Fibroblast of the conjunctiva (primary cell): ENCODE results near the gene PRKD2.

Experiments used
- DNase-seq: peaks from one replicate; pipeline ENCODE4 v3.0.0-alpha.2; 2010; ENCODE audit warnings: low read depth

PRKD2 gene

DNA sequence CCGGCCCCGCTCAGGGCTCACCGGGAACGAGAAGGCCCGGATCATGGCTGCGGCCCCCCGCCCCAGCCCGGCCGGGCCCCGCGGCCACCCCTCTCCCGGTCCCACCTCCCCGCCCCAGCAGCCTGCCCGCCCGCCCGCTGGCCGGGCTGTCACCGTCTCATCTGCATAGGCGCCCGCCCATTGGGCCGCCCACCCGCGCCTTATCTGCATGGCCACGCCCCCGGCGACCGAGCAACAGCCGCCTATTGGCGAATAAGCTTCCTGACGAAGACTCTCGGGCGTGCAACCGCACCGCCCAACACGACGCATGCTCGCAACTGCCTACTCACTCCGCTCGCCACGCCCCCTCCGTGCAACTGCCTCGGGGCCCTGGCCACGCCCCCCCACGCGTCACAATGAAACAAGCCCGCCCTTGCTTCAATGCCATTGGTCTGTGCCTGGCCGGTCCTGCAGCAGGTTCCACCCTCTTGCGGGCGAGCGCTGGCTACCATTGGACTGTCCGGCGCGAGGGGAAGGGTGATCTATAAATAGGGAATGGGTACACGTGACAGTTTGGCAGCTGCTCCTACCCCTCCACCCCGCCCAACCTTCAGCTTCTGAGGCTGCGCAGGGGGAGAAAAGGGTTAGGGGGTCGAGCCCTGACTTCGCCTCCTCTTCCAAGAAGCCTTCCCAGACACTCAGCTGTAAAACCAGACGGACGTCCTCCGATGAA is 55.7 kb downstream of the PRKD2 start, which contains the start of gene DACT3:
Gene DACT3, minus strand, starts transcription at position 163 of the 712 bp plus-strand sequence. Its CDS starts 118 bp downstream, at position 45.
- peak; percentile 100 for DNase-seq

DNA sequence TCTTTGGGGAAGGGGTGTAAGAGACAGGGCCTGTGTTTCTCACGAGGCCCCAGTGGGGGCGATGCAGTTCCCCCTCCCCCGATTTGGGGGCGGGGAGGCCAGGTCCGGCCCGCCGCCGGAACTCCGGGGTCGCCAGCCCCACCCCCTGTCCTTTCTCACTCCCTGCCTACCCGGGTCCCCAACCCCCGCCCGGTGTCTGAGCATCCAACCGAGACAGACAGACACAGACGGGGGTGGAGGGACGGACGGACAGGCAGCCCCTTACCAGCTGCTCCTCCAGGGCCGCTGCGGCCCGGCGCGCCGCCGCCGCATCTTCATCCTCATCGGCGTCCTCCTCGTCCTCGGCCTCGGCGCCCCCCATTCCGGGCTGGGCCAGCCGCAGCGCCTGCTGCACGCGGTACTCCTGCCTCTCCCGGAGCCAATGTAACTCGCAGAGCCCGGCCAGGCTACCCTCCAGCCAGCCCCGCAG is 56.3 kb downstream of the PRKD2 start:
- DNase-seq: no peak

DNA sequence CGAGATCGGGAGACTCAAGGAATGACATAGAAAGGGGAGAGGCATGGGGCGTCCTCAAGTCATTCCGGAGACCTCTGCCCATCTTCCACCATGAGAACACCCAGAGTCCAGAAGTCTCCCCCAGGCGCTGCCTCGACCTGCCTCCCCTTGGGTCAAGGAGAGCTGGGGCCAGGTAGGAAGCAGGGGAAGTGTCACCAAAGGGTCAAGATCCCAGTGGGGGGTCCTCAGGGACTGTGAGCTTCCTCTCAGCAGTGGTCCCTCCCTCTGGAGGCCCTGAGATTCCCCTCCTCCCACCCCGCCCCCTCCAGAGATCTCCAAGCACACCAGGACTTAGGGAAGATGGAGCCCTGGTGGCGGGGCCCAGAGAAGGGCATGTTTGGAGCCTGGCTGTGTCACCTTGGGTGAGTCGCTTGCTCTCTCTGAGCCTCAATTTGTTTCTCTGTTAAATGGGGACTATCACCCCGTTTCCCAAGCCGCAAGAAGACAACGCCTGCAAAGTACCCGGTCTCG is 56.9 kb downstream of the PRKD2 start:
- DNase-seq: no peak

DNA sequence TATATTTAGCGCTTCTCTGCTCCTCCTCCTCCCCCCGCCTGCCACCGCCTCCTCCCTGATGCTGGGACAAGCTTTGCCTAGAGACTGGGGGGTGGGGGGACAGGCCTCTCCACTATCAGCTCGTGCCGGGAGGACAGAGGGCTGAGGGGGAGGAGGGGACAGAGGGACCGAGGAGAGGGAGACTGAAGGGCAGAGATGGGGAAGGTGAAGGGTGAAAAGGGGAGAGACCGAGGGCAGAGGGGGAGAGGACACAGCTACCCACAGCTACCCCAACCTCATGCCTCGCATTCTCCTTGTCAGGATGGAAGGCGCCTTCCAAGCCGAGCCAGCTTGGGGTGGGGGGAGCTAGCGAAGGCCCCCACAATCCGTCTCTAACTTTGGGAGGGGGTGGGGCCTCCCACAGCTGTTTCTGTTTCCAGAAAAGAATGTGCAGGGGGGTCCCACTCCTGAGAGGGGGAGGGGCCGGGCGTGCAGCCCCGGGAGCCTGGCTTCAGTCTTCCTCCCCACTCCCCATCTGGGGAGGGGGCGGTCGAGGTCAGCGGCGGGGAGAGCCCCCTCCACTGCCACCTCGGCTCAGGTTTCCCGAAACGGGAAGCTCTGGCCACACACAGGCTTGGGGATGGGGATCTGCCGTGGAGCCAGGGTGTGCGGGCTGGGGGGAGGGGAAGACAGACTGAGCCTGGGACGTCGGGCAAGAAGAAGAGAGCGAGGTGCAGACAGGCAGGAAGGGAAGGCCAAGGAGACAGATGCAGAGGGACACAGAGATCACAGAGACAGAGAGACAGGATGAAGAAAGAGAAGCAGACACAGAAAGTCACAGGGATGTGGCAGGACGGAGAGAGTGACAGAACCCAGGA is 57.5 kb downstream of the PRKD2 start:
- no peak for DNase-seq

DNA sequence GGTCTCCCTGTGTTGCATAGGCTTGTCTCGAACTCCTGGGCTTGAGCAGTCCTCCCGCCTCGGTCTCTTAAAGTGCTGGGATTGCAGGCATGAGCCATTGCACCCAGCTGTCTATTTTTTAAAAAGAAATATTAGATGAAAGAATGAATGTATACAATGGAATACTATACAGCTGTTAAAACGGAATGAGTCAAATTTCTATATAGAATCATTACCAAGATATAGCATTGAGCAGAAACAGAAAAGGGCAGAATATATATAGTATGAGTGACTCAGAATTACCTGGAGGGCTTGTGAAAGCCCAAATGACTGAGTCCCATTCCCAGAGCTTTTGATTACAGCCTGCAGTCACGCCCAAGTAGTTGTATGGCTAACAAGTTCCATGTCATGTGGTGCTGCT is 60.4 kb downstream of the PRKD2 start:
- no peak for DNase-seq

DNA sequence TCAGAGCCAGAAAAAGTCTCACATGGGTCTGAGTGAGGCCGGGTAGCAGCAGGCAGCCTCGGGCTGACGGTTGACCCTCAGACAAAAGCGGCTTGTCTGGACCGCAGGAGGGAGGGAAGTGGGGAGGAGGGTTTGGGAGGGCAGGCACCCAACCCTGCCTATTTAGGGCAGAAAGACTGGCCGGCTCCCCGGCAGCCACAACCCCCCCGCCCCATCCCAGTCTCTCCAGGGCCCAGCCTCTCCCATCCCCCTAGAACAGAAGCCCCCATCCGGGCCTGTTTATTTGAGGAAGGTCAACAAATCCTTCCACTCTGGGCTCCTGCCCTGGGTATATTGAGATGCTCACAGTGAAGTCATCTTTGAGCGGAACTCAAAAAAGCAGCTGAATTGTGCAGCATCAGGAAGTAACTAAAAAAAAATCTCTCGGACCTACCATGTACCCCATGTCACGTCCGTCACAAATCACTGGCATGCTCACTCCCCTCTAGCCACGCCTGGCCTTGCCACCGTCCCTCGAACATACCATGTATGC is 62.2 kb downstream of the PRKD2 start:
- DNase-seq: no peak

DNA sequence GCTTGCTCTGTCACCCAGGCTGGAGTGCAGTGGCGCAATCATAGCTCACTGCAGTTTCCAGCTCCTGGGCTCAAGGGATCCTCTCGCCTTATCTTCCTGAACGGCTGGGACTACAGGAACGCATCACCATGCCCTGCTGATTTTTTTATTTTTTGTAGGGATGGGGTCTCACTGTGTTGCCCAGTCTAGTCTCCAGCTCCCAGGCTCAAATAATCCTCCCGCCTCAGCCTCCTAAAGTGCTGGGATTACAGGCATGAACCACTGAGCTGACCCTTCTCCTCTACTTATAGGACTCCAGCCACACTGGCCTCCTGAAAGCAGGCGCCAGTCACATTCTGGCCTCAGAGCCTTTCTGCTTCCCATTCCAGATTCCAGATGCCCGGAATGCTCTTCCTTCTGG is 66.5 kb downstream of the PRKD2 start:
- no peak for DNase-seq

DNA sequence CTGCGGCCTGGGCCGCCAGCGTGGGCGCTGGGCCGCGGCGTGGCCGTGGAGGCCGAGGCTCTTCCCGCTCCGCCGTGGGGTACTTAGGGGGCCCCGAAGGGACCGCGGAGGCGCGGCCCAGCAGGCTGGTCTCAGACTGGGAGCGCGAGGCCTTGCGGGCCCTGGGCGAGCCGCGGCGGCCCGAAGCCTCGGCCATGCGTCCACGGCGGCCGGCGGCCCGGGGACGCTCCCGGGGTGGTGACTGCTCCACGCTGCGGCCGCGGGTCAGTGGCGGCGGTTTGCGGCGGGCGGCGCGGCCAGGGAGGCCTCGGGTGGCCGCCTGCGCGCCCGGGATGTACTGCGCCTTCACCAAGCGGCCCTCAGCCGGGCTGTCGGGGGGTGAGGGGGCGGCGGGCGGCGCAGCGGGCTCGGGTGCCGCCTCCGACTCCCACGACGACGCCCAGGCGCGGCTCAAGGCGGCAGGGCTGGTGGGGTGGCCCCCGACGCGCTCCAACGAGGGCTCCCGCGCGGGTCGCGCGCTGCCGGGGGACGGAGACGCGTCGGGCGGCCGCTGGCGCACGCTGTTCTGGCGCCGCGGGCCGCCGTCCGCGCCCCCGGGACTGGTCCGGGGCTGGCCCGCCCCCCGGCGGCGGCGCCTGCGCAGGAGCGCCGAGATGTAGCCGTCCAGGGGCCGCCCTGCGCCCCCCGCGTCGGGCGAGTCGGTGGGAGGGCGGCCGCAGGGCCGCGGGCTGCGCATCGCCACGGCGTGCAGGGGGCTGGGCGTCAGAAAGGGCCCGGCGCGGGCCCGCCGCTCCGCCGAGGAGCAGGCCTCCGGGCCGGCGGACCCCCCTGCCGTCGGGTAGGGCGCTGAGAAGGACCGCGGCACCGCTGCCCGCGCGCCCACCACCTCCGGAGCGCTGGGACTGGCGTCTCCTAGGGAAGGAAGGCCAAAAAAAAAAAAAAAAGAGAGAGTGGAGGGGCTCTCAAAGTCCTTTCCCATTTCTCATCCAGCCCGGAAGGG is 67.7 kb downstream of the PRKD2 start:
- no peak for DNase-seq

DNA sequence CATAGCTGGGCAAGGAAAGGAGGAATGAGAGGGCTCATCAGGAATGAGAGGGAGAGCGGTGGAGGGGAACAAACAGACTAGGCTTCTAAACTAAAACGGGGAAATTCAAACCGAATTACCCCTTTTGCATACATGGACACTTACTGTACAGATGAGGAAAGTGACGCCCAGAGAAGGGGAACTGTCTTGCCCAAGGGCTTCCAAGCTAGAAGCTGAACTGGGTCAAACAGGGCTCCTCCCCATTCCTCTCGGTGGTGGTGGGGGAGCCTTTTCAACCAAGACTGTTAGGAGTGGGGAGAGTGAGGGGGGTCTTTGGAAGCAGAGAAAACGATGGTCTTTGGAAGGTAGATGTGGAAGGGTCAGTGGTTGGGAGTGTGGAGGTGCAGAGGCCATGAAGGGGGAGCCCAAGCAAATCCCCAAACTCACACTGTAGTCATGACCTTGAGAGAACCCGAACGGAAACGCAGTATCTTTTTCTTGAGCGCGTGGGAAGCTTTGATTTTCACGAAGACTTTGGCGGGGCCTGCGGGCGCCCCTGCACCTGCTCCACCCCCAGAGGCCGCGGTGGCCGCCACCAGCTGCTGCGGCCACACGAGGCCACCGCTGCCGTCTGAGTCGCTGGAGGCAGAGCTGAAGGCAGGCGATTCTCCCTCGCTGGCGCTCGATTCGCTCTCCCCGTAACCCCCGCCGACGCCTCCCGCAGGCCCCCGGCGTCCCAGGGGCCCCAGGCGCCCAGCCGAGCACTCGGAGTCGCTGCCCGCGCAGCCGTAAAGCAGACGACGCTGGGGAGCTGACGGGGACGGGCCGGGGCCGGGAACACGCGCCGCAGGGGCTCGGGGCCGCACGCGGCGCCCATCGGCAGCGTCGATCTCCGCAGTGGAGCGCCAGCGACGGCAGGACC is 68.6 kb downstream of the PRKD2 start:
- no peak for DNase-seq

DNA sequence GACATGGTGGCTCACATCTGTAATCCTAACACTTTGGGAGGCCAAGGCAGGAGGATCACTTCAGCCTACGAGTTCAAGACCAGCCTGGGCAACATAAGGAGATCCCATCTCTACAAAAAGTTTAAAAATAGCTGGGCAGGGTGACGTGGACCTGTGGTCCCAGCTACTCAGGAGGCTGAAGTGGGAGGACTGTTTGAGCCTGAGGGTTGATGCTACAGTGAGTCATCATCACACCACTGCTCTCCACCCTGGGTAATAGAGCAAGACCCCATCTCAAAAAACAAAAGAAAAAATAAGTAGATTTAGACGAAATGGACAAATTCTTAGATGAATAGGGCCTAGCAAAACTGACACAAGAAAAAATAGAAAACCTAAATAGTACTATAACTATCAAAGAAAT is 70.5 kb downstream of the PRKD2 start:
- DNase-seq: no peak

DNA sequence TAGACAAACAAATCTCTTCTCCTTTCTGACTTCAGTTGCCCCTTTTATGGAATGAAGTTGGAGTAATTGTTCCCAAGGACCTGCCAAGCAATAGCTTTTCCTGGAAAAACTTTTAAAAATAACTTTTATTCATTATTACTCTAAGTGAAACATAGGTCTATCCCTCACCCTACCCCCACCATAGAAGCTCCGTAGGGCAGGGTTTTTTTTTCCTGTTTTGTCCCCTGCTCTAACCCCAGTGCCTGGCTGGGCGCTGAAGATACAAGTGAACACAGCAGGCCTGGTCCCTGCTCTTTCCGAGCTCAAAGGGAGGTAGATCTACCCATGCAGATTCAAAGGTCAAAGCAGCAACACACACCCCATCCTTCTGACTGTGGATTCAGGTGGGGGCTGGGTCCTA is 72.2 kb downstream of the PRKD2 start:
- no peak for DNase-seq

DNA sequence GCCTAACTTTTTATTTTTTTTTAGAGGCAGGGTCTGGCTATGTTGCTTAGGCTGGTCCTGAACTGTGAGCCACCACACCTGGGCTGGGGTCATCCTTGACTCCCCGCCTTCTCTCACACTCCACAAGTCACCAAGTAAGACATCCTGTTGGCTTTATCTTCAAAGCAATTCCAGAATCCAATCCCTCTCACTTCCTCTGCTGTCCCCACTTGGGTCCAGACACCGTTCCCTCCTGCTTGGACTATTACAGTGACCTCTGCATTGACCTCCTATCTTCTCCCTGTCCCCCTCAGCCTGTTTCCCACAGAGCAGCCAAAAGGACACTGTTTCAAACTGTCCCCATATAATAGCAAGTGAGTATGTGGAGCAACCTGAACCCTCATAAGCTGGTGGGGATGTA is 76.3 kb downstream of the PRKD2 start:
- DNase-seq: no peak

DNA sequence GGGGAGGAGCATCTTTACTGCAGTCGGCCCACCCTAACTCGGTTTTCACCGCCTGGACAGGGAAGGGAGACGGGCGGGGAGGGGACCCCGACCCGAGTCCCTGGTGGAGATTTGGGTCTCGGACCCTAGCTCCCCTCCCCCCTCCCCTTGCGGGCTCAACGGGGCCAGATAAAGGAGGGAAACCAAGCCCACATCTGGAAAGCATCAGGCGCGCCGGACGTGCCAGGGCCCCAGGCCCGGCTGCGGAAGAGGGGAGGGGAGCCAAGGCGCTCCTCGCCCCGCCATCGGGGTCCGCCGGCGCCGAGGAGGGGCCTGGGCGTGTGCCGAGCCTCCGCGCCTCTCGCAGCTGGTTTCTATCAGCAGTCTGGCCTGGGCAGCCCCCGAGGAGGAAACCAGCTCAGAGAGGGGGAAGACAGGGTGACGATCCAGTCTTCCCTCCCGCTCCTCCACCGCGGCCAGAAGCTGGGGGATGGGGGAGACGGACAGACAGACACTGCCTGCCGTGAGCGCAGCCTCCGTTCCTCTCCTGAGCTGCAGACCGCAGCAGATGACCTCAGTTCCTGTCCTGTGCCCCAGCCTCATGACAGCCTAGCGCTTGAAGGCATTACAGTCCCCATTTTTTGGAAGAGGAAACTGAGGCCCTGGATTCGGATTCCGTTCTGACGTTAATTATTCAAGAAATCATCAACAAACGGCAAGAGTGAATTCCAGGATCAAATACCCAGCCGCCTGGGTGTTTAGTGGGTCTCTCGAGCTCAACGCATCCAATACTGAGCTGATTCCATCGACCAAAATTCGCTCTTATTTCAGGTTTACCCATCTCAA is 77.3 kb downstream of the PRKD2 start:
- DNase-seq: peak; percentile 65

DNA sequence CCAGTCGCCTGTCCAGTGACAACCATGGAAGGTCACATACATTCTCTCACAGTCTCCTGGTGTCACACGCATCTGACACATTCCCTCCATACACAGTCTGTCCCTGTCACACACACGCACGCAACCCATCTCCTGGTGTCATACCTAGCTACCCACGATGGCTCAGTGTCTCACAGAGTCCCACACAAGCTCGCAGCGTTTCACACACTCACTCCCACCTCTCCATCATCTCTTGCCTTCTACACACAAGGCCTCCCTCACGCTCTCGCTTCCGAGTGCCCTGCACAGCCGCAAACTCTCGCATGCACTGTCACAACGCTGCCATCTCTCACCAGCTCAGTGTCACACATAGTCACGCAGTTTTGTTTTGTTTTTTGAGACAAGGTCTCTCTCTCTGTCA is 79.7 kb downstream of the PRKD2 start:
- no peak for DNase-seq

DNA sequence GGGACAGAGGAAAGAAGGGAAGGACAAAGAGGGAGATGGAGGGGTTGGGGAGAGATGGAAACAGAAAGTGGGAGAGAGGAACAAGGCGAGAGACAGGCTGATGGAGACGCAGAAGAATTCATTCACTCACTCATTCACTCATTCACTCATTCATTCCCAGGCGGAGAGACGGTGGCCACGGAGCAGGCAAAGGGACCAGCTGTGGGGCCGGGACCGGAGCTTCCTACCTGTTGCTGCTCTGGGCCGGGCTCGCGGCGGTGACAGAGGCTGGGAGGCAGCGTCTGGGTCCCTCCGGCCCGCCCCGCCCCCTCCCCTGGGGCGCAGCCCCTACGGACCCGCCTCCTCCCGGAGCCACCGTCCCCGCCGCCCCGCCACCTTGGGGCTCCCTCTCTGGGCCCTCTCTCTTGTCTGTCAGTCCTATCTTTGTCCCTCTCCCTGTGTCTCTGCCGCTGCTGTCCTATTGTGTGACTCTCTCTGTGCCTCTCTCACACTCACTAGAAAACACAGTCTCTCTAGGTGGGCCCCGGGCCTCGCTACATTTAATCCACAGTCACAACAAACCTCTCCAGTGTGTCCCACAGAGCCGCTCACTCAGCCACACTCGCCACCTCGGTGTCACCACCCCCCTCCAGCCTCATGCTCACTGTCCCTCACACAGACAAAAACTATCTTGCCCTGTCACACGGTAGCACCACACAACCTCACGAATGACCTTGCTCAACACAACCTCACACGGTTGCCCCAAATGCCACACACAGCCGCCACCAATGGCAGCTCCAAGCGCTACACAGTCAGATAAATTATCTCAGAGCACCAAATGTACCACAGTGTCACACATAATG is 80.8 kb downstream of the PRKD2 start, which contains the start of gene GNG8:
Gene GNG8, minus strand, starts transcription at position 283 of the 842 bp plus-strand sequence. CDS start 1,520 bp downstream, outside the sequence.
- DNase-seq: no peak

DNA sequence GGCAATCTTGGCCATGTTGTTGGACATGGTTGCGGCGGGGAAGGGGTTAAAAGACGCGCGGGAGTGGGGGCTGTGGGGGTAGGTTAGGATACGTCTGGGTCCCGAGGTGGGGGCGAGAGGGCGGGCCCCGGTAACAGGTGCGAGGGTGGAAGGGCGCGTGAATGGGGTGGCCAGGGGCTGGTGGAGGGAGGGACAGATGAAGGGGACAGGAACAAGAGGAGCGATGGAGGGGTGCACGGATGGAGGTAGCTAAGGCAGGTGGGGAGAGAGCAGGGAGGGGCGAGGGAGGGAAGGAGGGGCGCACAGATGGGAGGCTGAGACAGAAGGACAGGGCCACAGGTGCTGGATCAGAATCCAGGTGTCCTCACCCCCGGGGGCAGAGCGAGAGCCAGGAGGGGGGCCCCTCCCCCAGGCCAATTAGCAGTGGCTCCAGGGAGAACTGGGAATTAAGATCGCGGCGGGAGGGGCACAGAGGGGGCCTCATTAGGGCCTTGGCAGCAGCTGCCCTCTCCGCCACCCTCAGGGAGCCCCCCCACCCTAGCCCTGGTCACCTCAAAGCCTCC is 82.2 kb downstream of the PRKD2 start:
- no peak for DNase-seq

DNA sequence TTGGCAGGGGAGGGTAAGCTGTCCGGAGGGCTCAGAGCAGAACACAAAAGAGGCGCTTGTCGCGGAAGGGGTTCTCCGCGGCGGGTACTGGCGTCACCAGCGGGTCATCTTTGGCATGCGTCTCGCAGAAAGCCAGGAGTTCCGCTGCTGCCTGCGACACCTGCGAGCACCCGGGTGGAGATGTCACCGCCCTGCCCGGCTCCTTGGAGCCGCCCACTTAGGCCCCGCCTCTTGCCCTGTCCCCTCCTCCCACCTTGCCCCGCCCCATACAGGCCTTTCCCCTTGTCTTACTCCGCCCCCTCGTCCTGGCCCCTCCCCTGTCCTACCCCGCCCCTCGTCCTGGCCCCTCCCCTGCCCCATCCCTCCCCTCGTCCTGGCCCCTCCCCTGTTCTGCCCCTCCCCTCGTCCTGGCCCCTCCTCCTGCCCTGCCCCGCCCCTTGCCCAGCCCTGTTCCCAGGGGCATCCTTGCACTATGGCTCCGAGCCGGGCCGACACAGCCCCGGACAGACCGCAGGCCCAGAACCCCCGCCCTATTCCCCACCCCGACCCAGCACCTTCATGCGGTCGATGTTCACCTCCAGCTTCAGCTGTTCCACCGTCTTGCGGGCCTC is 82.8 kb downstream of the PRKD2 start:
- peak; percentile 75 for DNase-seq

DNA sequence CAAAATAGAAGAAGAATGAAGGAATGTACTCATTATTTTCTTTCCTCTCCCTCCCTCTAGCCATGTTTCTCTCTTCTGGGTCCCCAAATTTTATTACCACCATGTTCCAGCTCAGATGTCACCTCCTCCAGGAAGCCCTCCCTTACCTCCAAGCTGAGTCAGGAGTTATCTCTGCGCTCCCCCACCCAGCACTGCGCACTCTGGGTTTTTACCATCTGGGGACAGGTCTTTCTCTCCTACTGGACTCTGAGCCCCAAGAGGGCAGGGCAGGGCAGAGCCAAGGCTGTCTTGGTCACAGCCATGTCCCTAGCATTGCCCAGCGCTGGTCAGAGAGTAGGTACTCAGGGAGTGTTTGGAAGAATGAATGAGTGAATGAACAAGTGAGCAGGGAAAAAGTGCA is 83.8 kb downstream of the PRKD2 start:
- no peak for DNase-seq
